Loucy (cell line): Measurements from ENCODE around the gene SMPX.

Source experiments
- EZH2phosphoT487 ChIP-seq: fragments of 200-600 bp; IDR thresholded peaks from 2 replicates; pipeline ENCODE4 v1.6.1; 2018; ENCODE audit warnings: antibody characterized with exemption, mild to moderate bottlenecking, moderate library complexity, borderline replicate concordance
- TF ChIP-seq, protein P1 (sequence below): fragments of 200-600 bp; sonication (generic); conservative IDR thresholded peaks from 2 replicates; pipeline ENCODE4 v1.5.1; 2014; ENCODE audit warnings: mild to moderate bottlenecking, antibody characterized with exemption, low read length

DNA sequence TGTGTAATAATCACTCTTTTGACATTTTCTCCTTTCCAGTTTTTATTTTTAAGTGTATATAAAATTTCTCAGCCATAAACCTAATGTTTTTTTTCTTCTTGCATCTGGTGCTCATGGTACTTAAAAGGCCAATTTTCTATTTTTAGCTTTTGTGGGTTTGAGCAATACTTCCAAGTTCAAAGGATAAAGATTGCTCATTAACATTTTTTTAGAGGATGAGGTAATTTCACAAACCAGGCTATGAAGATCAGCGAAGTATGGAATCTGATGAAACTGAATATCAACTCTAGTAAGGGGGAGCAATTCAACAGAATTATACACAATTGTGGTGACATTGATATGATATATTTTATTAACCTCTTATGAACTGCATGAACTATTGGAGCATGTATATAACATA is 74.0 kb downstream of the SMPX start:
- TF ChIP-seq, protein P1, sequence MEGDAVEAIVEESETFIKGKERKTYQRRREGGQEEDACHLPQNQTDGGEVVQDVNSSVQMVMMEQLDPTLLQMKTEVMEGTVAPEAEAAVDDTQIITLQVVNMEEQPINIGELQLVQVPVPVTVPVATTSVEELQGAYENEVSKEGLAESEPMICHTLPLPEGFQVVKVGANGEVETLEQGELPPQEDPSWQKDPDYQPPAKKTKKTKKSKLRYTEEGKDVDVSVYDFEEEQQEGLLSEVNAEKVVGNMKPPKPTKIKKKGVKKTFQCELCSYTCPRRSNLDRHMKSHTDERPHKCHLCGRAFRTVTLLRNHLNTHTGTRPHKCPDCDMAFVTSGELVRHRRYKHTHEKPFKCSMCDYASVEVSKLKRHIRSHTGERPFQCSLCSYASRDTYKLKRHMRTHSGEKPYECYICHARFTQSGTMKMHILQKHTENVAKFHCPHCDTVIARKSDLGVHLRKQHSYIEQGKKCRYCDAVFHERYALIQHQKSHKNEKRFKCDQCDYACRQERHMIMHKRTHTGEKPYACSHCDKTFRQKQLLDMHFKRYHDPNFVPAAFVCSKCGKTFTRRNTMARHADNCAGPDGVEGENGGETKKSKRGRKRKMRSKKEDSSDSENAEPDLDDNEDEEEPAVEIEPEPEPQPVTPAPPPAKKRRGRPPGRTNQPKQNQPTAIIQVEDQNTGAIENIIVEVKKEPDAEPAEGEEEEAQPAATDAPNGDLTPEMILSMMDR = no peak
- TF ChIP-seq EZH2phosphoT487 = no peak
